ENCODE measurements around the gene FGFR4. TPM values are rescaled to one million over a fixed set of nuclear protein-coding genes. Genes with fewer than 3 reads are reported as not detected.
A peak's percentile ranks its signal among the peaks of the same experiment; 100 is the strongest.

FGFR4 gene
- total RNA-seq, 1 donor from 2014 or later, result 258 TPM

DNA sequence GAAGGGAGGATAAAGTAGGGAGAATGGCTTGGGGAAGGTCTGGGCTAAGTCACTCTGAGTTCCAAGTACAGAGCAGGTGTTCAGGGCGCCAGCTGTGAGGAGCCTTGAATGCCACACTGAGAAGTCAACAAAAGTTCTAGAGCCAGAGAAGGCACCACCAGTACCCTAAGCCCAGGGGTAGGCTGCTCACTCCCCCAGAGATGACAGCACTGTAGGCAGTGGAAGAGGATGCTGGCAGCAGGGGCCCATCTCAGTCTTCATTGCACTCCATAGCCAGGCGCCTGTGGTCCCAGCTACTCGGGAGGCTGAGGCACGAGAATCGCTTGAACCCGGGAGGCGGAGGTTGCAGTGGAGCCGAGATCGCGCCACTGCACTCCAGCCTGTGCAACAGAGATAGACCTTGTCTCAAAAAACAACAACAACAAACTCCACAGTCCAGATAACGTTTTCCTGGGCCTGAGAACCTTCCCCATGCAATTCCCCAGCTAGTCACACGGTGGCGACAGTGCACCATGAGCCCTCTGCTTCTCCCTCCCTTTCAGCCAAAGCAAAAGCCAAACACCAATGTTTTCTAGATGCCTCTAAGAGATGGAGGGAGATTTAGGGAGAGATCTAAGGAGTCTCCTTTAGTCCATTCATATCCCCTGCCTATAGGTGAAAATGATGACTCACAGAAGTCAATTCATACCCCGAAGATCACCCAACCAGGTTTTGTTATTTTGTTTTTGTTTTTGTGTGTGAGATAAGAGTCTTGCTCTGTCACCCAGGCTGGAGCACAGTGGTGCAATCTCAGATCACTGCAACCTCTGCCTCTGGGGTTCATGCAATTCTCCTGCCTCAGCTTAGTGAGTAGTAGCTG, 27.1 kb downstream of the FGFR4 start:
- TF ChIP-seq, protein P1, sequence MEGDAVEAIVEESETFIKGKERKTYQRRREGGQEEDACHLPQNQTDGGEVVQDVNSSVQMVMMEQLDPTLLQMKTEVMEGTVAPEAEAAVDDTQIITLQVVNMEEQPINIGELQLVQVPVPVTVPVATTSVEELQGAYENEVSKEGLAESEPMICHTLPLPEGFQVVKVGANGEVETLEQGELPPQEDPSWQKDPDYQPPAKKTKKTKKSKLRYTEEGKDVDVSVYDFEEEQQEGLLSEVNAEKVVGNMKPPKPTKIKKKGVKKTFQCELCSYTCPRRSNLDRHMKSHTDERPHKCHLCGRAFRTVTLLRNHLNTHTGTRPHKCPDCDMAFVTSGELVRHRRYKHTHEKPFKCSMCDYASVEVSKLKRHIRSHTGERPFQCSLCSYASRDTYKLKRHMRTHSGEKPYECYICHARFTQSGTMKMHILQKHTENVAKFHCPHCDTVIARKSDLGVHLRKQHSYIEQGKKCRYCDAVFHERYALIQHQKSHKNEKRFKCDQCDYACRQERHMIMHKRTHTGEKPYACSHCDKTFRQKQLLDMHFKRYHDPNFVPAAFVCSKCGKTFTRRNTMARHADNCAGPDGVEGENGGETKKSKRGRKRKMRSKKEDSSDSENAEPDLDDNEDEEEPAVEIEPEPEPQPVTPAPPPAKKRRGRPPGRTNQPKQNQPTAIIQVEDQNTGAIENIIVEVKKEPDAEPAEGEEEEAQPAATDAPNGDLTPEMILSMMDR (IDR thresholded peaks at IDR 0.05; ENCODE audit: unreplicated experiment), result peak; percentile 96
- peaks cover 19% of the 10 kb centered on the region for H3K4me1 Mint-ChIP-seq (ENCODE audit: low read depth)
- H3K27me3 Mint-ChIP-seq, result peaks cover 5% of the 10 kb centered on the region
- H3K36me3 Mint-ChIP-seq (ENCODE audit: insufficient read depth), result no peaks in the 10 kb centered on the region
- no peaks in the 10 kb centered on the region for H3K9me3 Mint-ChIP-seq (ENCODE audit: low read depth)
- peak; percentile 67 for DNase-seq (ENCODE audit: low spot score, unreplicated experiment)
- no peak overlapping the region for H3K27ac Mint-ChIP-seq
- H3K4me3 Mint-ChIP-seq (ENCODE audit: low read depth), result no peak overlapping the region

DNA sequence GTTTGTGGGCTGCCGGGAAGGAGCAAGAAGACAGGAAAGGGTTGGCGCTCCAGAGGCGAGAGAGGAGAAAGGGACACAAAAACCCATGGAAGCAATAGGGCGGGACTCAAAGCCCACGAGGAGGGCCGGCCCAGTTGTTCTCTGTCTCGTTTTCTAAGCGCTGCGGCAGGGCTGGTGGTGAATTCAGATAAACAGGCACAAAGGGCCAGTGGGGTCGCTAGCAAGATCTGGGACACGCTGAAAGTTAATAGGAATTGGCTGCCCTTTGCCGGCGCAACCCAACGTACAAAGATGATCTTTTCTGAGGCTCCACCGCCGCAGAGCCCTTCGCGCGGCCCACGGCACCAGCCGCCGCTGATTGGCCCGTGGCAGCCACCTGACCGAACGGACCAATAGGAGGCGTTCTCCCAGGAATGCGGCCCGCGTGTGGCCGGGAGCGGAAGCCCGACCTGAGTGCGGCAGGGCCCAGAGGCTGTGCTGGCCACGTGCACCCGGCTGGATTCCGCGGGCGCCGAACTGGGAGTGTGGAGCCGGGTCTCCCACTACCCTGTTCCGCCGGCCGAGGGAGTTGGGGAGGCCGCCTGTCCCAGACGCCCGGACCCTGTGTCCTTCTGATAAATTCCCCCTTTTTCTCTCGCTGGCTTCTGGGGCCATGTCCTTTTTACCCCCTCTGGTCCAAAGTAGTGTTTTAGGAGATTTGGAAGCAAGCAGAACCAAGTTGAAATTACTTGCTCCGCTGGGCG, 30.1 kb downstream of the FGFR4 start:
- peak; percentile 42 for DNase-seq (ENCODE audit: low spot score, unreplicated experiment)
- TF ChIP-seq, protein P1 (IDR thresholded peaks at IDR 0.05; ENCODE audit: unreplicated experiment), result no peak
- Mint-ChIP-seq H3K27me3 (peaks cover 5% of the 10 kb centered on the region), H3K4me1 (ENCODE audit: low read depth) (peaks cover under 1% of the 10 kb centered on the region), H3K4me3 (ENCODE audit: low read depth) (no peak overlapping the region), H3K36me3 (ENCODE audit: insufficient read depth) (no peaks in the 10 kb centered on the region), H3K27ac (no peak overlapping the region), H3K9me3 (ENCODE audit: low read depth) (no peaks in the 10 kb centered on the region)

DNA sequence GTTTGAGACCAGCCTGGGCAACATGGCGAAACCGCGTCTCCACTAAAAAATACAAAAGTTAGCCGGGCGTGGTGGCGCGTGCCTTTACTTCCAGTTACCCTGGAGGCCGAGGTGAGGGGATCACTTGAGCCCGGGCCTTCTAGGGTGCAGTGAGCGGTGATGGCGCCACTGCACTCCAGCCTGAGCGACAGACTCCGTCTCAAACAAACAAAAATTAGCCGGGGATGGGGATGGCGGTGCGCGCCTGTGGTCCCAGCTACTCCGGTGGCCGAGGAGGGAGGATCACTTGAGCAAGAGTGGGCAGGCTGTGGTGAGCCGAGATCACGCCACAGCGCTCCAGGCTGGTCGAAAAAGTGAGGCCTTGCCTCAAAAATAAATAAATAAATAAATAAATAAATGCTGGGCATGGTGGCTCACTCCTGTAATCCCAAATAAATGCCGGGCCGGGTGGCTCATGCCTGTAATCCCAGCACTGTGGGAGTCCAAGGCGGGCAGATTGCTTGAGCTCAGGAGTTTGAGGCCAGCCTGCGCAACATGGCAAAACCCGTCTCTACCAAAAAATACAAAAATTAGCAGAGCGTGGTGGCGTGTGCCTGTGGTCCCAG, 30.8 kb downstream of the FGFR4 start:
- Mint-ChIP-seq H3K27ac (no peak overlapping the region), H3K27me3 (peaks cover 5% of the 10 kb centered on the region), H3K4me1 (ENCODE audit: low read depth) (no peaks in the 10 kb centered on the region), H3K9me3 (ENCODE audit: low read depth) (no peaks in the 10 kb centered on the region), H3K36me3 (ENCODE audit: insufficient read depth) (no peaks in the 10 kb centered on the region), H3K4me3 (ENCODE audit: low read depth) (no peak overlapping the region)
- TF ChIP-seq, protein P1 (IDR thresholded peaks at IDR 0.05; ENCODE audit: unreplicated experiment), result no peak
- DNase-seq (ENCODE audit: low spot score, unreplicated experiment), result no peak

DNA sequence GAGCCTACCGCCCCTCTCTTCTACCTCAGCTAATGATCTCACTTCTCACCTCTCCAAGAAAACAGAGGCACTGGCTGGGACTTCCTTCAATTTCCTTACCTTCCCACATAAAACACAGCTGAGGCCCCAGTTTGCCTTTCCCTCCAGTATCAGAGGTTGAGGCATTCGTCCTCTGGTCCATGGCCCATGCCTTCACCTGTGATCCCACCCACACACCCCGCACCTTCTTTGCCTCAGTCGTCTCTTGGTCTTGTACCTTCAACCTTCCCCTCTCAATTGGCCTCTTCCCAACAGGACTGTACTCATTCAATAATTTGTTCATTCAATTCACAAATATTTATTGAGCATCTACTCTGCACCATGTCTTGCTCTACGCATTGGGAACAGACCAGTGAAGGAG, 35.9 kb downstream of the FGFR4 start:
- H3K4me1 Mint-ChIP-seq (ENCODE audit: low read depth), result no peaks in the 10 kb centered on the region
- TF ChIP-seq, protein P1 (IDR thresholded peaks at IDR 0.05; ENCODE audit: unreplicated experiment), result no peak
- H3K4me3 Mint-ChIP-seq (ENCODE audit: low read depth), result no peak overlapping the region
- no peaks in the 10 kb centered on the region for H3K9me3 Mint-ChIP-seq (ENCODE audit: low read depth)
- H3K27ac Mint-ChIP-seq, result no peak overlapping the region
- H3K36me3 Mint-ChIP-seq (ENCODE audit: insufficient read depth), result no peaks in the 10 kb centered on the region
- DNase-seq (ENCODE audit: low spot score, unreplicated experiment), result no peak
- no peaks in the 10 kb centered on the region for H3K27me3 Mint-ChIP-seq

DNA sequence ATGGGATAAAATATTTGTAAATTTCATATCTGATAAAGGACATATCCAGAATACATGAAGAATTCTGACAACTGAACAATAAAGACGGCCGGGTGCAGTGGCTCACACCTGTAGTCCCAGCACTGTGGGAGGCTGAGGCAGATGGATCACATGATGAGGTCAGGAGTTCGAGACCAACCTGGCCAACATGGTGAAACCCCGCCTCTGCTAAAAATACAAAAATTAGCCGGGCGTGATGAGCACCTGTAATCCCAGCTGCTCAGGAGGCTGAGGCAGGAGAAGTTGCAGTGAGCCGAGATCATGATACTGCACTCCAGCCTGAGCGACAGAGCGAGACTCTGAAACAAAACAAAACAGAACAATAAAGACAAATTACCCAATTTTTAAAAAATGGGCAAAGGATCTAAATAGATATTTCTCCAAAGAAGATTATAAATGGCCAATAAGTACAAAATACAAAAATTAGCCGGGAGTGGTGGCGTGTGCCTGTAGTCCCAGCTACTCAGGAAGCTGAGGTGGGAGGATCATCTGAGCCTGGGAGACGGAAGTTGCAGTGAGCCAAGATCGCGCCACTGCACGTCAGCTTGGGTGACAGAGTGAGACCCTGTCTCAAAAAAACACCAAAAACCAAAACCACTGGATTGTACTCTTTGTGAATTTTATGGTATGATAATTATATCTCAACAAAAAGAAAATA, 37.2 kb downstream of the FGFR4 start:
- no peaks in the 10 kb centered on the region for H3K36me3 Mint-ChIP-seq (ENCODE audit: insufficient read depth)
- H3K27ac Mint-ChIP-seq, result no peak overlapping the region
- no peaks in the 10 kb centered on the region for H3K4me1 Mint-ChIP-seq (ENCODE audit: low read depth)
- TF ChIP-seq, protein P1 (IDR thresholded peaks at IDR 0.05; ENCODE audit: unreplicated experiment), result no peak
- H3K4me3 Mint-ChIP-seq (ENCODE audit: low read depth), result no peak overlapping the region
- H3K27me3 Mint-ChIP-seq, result peaks cover 2% of the 10 kb centered on the region
- no peak for DNase-seq (ENCODE audit: low spot score, unreplicated experiment)
- H3K9me3 Mint-ChIP-seq (ENCODE audit: low read depth), result no peaks in the 10 kb centered on the region
